K562 (cell line): Measurements from ENCODE around the gene SH3TC1.

ENCODE experiments used
- ATF2 ChIP-seq: sonication (generic); formaldehyde crosslinking; IDR thresholded peaks from 2 replicates; pipeline ENCODE4 v1.8.1; 2022; ENCODE audit warnings: missing genetic modification reagents
- ATF3 ChIP-seq, 2 experiments: fragments of 450-650 bp in 1 of 2; sonication (generic) in 1 of 2; formaldehyde crosslinking in 1 of 2; IDR thresholded peaks in 1 of 2; conservative IDR thresholded peaks in 1 of 2; 2 replicates each; pipeline versions ENCODE4 v1.6.1 to v1.8.1; 2016 to 2023; ENCODE audit warnings: mild to moderate bottlenecking in 2 of 2, moderate library complexity in 2 of 2, inconsistent platforms in 1 of 2, missing genetic modification reagents in 1 of 2
- CBX5 ChIP-seq: IDR thresholded peaks from 2 replicates; pipeline ENCODE4 v1.6.1; 2014; ENCODE audit warnings: low read depth, borderline replicate concordance
- RBM25 ChIP-seq: fragments of 200-400 bp; formaldehyde crosslinking; IDR thresholded peaks from 2 replicates; pipeline ENCODE4 v1.6.1; 2018; ENCODE audit warnings: low read length, low read depth, moderate library complexity; ENCODE audit not compliant: severe bottlenecking
- UBTF ChIP-seq, 2 experiments: IDR thresholded peaks; 2 replicates each; pipeline ENCODE4 v1.6.1; 2012; ENCODE audit warnings: improper control_type of control experiment in 2 of 2, low read depth in 2 of 2, low read length in 2 of 2, borderline replicate concordance in 1 of 2

GRCh38 chr4:8268211-8268610, 69.1 kb downstream of the SH3TC1 start:
- TF ChIP-seq ATF3 (IDR thresholded peaks at IDR 0.05) (no peak), ATF3 (CRISPR knock-in tag; conservative IDR thresholded peaks at IDR 0.05) (no peak), CBX5 (no peak), UBTF (IDR thresholded peaks at IDR 0.05; ENCODE audit: borderline replicate concordance in 1 of 2, low read depth in 2 of 2, low read length in 2 of 2) (no peak), ATF2 (no peak), RBM25 (no peak)
